HG03432 (cell line): ENCODE data around the gene LCA5.
"Not testable (repeated sequence)": the region's sequence is repeated elsewhere in the genome, so short reads cannot be mapped to it uniquely, and the experiment has no call there.

Source experiments
- ATAC-seq: cut with Tn5 transposase; IDR thresholded peaks from one replicate; pipeline ENCODE4 v1.9.1; 2021; ENCODE audit warnings: mild to moderate bottlenecking, moderate library complexity; ENCODE audit not compliant: unreplicated experiment

The LCA5 gene

DNA sequence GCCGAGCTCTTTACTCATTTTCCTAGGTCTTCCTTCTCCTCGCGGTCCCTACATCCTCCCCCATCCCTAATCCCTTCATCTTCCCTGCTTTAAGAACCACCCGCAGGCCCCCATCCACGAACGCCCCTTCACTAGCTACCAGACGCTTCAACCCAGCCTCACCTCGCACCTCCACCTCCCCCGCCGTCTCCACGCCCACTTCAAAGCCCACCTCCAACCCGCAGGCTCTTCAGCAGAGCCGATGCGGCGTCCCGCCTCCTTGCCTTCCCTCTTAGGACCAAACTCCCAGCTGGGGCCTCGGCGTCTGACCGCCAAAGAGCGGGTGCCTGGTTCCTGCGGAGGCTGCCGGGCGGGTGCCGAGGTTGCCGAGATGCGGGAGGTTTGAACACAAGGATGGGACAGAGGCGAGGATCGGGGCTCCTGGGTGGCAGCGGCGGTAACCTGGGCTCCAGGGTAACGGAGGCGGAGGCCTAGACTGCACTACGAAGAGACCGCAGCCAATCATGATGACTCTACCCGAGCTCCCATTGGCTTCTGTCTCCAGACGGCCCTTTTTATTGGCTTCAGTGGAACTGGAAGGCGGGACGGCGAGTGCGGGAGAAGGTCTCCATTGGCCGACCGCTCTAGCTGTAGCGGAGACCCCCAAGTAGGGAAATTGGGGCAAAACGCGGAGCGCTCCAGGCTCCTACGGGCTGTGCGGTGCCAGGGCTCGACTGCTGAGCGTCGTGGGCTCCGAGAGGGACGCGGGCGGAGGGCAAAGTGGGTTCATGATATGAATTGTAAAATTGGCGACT lies at the start of gene LCA5:
TSS of gene LCA5 (minus strand) at position 477 of the 794 bp plus-strand sequence. CDS start 18,536 bp downstream, outside the sequence.
- ATAC-seq = peak; percentile 100

DNA sequence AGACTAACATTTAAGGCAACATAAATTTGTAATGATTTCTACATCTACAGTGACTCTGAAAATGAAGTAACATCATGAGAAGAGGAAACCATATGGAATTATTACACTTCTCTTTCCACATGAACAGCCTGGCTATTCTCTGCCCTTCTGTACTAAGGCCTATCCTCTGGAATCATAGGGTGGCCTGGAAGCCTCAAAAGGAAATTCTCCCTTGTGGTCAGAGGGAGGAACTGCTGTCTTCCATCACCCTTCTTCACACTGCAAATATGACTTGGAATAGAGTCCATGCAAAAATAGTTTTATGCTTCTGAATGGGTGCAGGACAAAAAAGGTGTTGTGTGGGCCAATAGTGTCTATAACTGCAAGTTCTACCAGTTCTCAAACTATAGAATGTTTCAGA lies 49.3 kb upstream of the LCA5 start:
- ATAC-seq = no peak

DNA sequence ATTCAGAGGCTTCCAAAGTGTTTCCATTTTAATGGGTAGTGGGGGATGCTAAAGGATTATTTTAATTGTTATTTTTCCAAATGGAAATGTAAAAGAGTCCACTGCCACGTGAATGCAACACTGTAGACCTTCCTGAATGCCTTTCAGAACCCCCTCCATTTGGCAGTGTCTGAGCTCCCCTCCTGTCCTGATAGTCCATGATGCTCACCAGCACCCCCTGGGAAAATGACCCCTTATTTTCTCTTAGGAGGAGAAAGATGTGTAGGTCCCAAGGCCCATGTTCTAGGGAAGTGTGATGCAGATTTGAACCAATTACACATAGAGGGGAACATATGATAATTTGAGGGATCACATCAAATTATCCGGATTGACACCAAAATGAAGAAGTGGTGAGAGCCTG lies 47.1 kb upstream of the LCA5 start:
- no peak for ATAC-seq

DNA sequence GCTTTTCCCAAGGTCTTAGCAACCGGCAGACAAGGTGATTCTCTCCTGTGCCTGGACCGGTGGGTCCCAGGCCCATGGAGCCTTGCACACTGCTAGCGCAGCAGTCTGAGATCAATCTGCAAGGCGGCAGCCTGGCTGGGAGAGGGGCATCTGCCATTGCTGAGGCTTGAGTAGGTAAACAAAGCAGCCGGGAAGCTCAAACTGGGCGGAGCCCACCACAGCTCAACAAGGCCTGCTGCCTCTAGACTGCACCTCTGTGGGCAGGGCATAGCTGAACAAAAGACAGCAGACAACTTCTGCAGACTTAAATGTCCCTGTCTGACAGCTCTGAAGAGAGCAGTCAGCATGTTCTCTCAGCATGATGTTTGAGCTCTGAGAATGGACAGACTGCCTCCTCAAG lies 40.7 kb upstream of the LCA5 start:
- ATAC-seq = not testable (repeated sequence)

DNA sequence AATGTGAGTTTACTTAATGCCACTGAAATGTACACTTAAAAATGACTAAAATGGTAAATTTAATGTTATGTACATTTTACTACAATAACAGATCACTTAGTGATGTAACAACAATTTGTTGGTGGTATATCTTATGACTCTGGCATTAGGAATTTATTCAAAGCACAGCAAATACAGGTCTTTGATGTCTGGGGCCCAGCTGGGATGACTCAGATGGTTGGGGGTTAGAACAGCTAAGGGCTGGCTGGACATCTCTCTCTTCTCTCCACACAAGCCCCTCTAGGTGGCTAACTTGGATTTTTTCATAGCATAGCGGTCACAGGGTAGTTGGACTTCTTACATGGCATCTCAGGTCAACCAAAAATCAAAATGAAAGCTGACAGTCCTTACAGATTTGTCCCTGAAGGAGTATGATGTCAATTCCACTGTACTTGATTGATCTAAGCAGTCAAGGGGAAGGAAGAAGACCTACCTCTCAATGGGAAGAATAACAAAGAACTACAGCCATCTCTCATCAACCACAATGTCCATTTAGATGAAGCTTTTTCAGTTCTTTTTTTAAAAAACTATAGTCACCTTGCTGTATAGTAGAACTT lies 37.5 kb upstream of the LCA5 start:
- ATAC-seq = no peak

DNA sequence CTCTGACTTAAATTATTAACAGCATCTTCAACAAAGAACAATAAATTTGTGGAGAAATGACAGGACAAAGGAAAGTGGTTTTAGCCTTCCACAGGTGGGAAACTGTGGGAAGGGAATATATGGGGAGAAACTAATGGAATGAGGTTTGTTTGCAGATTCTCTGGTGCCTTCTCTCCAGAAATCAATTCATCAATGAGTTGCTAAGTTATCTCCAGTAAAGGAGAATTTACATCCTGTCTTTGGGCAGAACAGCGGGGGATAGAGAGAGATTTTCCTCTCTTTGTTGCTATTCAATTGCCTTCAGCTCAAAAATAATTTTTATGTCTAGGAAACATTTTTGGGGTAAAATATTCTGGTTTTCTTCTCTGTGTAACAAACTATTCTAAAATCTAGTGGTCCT lies 36.9 kb upstream of the LCA5 start:
- ATAC-seq = no peak

DNA sequence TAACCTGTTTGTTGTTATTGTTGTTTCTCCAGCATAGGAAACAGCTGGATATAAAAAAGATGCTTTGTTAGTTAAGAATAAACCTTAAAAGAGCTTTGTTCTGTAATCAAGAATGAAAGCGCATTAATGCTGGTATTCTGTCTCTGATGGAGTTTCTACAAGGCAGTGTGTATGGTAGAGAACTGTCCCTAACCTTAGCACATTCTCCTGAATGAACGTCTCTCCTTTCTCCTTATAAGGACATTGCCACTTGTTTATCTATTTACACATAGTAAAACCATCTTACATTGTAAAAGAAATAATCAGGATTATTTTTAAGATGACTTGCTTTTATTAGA lies 33.8 kb upstream of the LCA5 start:
- ATAC-seq = peak; percentile 34

DNA sequence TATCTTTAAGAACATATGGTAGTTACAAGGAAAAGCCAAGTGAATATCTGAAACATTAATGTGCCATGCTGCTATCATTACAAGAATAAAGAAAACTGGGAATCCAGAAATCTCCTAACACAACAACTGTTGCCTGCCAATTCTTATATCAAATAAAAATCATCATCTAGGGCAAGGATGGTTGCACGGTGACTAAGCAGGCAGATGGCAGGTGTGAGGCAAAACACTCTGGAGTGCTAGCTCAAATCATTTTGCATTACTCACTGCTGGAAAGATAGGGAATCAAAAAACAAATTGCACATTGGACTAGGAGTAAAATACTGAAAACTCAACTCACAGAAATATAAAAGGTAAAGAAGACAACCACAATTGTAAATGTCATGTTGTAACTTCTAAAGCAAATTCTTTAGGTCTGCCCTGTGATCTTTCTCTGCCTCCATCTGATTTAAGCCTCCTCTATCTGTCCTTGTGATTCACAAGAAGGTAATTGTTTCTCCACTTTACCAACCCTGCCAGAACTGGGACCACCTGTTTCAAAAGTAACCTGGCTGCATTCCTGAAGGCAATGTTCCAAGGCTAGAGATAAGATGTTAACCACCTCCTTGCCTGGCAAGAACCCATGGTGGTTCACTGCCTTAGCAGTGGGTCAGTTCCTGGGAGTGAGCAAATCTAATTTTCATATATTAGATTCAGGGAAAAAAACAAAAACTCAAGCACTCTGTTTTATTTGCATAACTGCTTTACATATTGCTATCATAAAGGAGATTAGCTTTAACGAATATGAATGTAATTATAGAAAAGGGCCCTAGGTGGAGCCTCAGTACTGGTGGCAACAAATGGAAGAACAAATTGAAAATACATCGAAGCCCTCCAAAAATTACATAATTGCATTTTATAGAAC lies 33.1 kb upstream of the LCA5 start:
- peak; percentile 79 for ATAC-seq

DNA sequence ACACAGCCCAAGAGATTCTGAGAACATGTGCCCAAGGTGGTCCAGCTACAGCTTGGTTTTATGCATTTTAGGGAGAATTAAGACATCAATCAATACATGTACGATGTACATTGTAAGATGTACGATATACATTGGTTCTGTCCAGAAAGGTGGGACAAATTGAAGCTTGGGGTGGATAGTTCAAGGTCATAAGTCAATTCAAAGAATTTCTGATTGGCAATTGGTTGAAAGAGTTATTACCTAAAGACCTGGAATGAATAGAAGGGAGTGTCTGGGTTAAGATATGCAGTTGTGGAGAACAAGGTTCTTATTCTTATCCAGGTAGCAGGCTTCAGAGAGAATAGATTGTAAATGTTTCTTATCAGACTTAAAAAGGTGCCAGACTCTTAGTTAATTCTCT lies 31.8 kb upstream of the LCA5 start:
- no peak for ATAC-seq

DNA sequence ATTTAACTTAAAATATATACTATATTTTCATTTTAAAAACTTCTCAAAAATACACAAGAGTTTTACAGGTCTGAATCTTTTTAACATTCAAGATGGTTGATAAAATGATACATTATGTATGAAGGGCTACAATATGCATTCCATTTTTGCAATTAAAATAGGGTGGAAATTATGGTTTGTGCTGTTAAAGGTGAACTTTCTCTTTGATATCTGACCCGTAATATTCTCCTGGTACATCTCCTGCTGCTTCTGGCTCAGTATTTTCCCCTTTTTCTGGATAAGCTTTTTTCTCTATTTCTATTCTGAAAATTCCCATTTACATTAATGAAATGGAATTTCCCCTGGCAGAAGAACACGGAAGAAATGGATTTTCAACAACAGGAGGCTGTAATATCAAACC lies 27.4 kb upstream of the LCA5 start:
- no peak for ATAC-seq

DNA sequence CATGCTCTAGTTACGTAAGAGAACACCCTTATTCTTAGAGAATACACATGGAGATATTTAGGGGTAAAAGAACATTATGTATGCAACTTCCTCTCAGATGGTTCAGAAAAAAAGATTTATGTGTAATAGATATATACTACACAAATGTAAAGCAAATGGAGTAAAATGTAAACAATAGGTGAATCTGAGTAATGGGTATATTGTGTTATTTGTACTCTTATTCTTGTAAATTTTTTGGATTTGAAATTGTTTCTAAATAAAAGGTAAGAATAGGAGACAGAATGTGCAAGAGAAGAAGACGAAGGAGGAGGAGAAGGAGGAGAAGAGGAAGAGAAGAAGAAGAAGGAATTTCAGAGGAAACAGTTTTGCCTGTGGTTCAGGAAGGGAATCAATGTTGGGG lies 22.5 kb upstream of the LCA5 start:
- no peak for ATAC-seq

DNA sequence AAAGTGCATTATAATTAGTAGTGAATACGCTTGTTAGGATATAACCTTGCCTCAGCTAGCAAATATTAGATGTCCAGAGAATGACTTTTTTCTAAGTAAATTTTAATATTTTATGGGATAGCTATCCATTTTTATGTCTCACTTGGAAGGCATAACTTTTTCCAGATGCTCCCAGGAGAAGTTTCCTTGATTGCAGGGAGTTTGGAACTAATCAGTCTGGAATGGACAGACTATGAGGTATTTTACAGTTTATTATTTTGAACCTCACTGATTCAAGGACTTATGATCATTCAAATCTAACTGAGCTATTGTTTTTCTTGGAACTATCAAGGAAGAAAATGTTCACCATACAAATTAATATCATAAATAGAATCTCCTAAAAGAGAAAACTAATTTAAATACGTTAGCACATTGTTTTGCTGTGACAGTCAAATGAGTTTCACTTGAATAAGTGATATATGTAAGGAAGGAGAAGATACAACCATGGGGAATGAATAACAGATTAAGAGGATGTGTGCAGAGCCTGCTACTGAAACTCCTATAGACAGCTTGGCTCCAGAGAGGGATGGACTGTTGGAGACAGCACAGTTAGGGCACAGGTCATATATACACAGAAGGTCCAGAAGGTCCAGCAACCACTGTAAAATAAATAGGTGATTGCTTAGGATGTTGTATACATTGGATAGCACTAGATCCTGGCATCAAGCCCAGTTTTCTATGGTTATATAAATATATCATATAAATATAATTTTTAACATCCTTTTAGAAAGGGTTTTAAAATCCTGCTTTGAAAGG lies 20.6 kb upstream of the LCA5 start:
- no peak for ATAC-seq

DNA sequence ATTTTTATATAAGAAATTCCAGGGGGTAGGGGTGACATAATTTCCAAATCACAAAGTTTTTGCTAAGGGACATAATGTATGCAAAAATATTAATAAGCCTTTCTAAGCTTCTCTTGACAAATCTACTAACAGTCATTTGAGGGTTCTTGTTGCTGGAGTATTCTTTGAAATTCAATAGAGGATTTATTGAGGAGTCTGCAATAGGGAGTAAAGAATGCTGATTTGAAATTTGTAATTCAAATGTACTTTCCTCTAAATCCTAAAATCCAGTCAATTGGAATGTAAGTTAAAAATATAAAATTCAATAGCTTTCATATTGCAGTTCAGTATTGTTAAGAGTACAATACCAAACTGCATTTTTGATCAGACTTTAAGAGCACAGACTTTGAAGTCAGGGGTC lies 17.1 kb upstream of the LCA5 start:
- ATAC-seq = no peak

DNA sequence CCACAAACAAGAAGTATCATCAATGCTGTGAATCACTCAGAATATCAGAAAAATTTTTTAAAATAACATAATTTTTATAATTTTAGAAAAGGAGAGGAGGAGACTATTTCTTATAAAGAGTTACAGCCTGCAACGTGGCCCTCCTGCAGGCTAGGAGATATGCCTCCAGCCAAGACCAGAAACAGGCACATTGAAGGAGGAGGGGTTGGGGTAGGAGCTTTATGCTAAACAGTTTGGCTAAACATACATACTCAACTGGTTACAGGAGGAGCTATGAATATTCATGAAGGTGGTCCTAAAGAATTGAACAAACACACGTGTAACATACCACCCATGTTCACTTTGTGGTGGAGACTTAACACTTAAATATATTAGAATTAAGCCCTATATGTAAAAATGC lies 14.2 kb upstream of the LCA5 start:
- ATAC-seq = no peak

DNA sequence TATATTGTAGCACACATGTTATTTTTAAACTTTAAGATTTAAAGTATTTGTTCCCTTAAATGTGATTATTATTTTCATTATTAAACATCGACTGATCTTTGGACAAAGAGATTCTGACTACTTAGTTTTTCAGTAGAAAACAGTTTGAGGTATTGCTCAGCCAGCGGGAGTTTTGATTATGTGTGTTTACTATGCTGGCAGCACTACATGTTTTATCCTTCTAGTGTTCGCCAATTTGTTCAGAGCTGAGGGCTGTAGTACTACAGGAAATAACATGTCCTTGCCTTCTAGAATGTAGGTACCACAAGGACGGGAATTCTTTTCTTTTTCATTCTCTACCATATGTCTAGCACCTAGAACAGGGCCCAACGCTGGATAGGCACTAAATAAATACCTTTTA lies 11.1 kb upstream of the LCA5 start:
- no peak for ATAC-seq

DNA sequence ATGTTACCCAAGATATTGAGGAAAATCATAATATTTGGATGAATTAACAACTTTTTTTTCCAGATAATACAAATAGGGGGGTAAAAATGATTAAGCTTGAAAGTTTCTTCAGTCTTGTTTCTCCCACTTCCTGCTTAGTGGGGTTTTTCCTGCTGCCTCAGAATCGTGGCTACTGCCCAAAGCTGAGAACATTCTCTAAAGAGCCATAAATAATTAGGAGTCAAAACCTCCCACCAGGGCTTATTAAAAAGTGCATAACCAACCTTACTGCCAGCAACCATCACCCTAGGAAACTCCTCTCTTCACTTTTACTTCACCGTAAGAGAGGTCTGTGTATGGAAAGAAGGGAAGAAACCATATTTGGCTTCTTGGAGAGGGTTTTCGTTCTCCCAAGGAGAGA lies 9.0 kb upstream of the LCA5 start:
- ATAC-seq = no peak

DNA sequence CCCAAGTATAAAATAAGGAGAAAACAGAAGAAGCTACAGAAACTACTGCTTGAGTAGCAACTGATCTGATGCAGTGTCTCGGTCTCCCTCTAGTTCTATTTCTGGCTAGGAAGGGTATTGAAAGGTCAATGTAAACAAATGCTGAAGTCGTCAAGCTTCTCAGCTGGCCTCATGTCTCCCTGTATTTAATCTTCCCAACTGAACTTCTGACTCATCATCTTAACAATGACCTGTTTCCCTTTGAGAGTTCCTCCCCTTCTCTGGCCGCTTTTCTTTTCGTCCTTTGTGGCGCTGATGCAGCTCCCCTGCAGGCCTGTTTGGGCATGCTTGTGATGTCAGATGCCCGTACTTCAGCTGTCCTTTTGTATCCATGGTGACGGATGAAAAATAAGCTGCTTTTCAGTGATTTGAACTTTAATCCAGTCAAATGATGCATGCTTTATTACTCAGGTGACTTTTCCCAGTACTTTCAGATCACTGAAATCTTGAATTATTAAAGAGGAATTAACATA lies 7.8 kb upstream of the LCA5 start:
- peak; percentile 87 for ATAC-seq

DNA sequence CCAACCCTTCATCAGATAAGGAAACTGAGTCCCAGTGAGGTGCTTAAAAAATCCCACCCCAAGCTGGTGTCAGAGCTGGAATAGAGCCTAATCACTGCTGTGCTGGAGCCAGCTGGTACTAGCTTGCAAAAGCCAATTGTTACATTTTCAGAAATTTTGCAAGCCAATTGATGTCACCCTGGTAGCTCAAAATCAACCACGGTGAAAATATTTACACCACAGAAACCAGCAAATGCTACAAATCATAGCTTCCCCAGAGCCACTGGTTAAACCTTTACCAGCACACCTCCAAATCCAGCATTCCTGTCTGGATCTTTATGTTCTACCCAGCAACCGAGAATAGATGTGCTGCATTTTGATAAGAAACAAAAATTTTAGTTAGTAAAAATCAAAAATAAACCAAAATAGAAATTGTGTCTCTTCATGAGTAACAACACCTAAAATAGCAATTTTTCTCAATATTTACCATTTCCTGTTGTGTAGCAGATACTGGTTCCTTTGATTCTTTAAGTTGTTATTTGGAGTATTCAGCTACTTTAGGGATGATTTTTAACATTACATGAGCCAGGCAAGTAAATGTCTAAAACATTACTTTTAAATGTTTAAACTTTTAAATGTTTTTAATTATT lies 7.2 kb upstream of the LCA5 start:
- ATAC-seq = peak; percentile 66

DNA sequence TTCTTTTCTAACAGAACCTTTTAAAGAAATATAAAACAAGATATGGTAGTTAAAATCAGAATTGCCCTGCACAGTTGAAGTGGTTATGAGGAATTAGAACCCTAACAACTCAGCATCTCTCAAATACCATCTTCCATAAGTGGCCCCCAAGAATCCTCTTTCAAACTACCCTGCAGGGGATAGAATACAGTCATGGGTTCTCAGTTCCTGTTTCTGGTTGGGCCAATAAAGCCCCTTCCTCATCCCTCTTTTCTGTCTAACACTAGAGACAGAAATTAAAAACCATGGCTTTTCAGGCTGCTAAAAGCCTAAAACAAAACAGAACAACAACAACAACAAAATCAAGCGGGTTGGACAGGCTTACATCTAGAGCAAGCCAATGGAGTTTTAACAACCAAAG lies 6.7 kb upstream of the LCA5 start:
- ATAC-seq = peak; percentile 26

DNA sequence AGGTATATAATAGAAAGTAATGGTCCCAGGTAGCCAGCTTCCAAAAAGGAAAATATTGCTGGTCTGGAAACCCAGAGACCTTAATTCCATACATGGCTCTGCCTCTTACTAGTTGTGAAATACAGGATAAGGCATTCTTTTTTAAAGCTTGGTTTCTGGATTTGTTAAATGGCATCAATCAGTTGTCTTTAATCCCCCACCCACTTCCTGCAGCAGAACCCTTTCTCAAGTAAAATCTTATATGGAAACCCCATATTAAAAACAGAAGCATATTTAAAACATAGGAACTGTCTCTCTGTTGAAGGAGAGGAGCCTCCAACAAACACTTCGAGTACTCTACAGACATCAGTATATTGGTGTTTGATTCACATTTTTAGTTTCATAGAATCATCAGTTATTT lies 6.2 kb upstream of the LCA5 start:
- no peak for ATAC-seq
